GM18505 (cell line): ENCODE measurements around the gene ZNF362.

Experiments
- ATAC-seq: cut with Tn5 transposase; IDR thresholded peaks from one replicate; pipeline ENCODE4 v1.9.1; 2021; ENCODE audit not compliant: unreplicated experiment
- POLR2A ChIP-seq: IDR thresholded peaks from 4 replicates; pipeline ENCODE4 v1.6.1; 2011; ENCODE audit warnings: borderline replicate concordance; ENCODE audit not compliant: insufficient read depth, insufficient read length; ENCODE audit errors: extremely low read depth

ZNF362 gene

DNA sequence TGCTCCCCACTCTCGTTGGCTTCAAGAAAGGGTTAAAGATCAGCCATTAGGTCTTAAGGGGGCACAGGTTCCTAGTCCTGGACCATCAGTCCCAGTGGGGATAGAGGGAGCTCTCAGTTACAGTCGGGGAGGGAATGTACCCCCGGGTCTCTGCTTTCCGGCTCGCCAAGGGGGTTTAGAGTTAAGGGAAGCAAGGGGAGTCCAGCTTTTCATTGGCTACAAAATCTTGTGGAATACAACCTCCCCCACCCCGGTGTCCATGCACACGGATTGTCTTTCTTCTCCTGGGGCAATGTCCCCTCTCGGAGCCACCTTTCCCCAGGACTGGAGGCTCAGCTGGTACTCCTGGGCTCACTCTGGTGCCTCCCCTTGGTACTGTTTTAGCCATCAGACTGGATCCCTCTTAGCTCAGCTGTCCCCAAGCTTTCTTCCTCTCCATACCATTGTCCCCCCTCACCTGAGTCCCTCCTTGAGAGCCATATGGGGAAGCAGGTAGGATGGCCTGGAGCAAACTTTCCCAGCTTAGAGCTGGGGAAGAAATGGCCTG, 64.4 kb downstream of the ZNF362 start, which contains the start of gene A3GALT2:
Gene A3GALT2, minus strand, starts transcription at position 480 of the 547 bp plus-strand sequence. Its CDS starts 0 bp downstream, at position 480.
- no peak for ATAC-seq
- TF ChIP-seq POLR2A, result no peak

DNA sequence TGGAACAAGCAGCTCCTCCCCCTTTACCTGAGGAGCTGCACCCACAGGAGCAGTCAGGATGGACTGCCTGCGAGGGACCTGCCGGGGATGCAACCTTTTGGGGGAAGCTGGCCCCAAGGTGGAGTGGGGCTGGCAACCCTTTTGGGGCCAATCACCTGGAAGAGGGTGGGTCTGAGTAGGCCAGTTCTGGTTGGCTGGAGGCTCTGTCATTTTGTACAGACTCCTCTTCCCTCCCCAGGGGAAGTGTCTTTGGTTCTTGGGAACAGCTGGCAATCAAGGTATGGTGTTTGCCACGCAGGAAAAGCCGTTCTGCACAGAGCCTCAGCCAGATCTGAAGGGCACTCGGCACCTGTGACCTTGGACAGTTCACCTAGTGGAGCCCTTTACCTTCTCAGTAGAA, 64.9 kb downstream of the ZNF362 start:
- ATAC-seq, result no peak
- no peak for TF ChIP-seq POLR2A

DNA sequence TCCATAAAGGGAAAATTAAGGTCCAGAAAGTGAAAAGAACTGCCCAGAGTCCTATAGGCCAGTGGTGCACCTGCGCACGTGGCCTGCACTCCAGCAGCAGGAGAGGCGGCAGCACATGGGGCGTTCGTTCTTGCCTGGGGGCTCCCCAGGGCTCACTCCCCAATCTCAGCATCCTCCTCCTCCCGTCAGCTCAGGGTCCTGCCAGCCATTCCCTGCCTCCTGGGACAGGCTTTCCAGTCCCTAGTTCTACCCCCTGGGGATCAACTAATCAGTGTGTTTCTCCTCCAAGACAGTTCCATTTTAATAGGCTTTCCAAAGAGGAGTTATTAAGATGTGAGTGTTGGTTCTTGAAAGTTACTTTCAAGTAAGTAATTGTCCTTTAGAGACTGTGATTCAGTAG, 65.8 kb downstream of the ZNF362 start:
- no peak for TF ChIP-seq POLR2A
- ATAC-seq, result no peak

DNA sequence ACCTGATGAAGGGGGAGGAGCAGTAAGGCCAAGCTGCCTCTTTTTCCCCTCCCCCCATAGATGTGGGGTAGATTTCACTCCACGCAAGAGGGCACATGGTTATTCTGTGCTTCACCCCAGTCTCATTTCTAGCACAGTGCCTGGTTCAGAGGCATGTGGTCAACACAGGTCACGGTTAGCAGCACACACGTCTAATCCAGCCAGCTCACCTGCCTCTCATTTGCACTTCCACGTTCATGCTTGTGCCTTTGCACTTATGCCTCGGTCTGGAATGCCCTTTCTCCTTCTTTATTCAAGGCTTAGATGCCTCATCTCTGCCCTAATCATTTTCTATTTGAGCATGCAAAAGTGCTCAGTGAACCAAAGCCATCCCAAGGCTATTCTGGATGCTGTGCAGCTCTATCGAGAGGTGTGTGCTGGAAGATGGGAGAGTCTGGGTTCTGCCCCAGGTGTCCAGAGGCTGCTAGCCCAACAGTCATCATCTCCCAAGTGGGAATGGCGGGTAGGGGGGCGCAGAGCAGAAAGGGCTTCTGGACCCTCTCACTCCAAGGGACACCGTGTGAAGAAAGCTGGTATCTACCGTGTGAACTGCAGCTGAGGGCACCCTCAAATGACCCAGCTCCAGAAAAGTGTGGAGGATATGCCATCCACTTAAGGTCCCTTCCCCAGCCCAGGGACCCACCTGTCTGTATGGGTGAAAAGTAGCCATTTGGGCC, 66.7 kb downstream of the ZNF362 start:
- no peak for ATAC-seq
- TF ChIP-seq POLR2A, result no peak

DNA sequence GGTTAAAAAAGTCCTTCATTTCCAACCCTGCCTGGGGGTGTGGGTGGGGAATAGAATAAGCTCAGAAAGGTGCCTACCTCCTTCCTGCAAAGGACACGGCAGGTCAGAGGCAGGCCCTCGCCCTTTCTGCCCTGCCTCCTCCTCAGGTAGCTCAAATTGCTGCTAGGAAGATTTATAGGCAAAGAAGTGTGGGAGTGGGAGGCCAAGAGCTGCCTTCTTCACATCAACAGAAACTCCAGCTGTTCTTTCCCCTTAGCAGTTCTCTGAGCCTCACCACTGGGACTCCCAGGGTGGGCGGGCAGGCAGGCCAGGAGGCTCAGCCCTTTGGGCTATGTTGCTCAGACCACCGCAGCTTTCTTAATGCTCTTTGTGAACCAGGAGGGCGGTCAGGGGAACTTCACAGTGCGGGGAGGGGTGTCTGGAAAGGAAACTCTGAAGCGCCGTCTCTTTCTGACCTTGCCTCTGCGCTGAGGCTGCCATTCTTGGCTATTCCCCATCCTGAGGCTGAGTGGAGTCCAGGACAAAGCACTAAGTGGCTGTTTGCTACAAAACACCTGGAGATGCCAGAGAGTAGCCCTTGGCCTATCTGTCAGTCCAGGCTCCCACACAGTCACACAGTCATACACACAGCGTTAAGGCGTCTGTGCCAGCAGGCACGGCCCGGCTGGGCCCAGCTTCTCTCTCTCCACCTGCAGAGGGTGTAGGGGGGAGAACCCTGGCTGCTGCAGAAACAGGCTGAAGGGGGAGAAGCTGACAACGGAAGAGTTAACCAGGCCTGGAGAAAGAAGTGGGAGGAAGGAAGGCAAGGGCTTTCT, 67.6 kb downstream of the ZNF362 start:
- TF ChIP-seq POLR2A, result no peak

DNA sequence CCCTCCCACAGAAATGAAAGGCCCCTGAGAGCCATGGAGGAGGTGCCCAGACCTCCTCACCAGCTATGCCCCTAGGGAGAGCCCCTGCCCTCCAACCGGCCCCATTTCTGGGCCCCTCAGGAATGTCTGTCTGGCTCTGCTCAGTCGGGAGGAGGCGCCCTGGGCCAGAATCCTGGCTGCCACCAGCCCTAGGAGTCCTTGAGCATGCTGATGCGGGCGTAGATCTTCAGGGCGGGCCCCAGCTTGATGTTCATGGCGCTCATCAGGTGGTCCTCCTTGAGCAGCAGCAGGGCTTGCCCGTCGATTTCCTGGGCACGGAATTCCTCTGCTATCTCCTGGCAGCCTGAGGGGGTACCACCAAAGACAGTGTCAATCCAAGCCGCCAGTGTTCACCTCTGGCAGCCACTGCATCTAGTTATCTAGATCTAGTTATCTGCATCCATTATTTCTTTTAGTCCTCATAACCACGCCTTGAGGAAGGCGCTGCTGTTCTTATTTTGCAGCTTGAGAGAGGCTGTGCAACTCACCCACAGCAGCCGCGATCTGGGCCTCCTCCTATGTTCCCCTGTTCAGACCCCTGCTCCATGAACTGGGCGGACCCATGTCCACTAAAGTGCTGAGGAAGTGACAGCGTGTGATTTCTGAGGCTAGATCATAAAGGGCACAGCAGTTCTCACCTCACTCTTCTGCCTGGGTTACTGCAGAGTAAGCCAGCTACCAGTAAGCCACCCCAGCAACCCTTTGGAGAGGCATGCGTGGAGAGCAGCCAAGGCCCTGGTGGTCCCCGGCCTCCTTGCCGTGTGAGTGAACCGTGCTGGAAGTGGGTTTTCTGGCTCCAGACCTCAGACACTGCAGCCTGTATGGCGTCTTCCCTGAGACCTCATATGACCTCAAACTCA, 68.6 kb downstream of the ZNF362 start:
- ATAC-seq, result no peak

More for the DNA sequence above, 67.6 kb downstream of the ZNF362 start:
- ATAC-seq, result no peak

DNA sequence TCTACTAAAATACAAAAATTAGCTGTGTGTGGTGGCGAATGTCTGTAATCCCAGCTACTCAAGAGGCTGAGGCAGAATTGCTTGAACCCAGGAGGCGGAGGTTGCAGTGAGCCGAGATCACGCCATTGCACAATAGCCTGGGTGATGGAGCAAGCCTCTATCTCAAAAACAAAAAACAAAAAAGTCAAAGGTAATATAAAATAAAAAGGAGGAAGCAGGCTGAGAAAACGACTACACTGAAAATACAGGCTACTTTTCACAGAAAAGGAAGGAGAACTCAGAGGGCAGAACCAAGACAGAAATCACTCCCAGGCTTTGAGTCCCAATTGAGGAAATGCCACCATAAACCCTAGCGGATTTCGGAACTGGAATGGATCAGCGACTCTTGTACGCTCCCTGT, 70.5 kb downstream of the ZNF362 start:
- TF ChIP-seq POLR2A, result no peak
- ATAC-seq, result no peak

More for the DNA sequence above, 68.6 kb downstream of the ZNF362 start:
- TF ChIP-seq POLR2A, result no peak

DNA sequence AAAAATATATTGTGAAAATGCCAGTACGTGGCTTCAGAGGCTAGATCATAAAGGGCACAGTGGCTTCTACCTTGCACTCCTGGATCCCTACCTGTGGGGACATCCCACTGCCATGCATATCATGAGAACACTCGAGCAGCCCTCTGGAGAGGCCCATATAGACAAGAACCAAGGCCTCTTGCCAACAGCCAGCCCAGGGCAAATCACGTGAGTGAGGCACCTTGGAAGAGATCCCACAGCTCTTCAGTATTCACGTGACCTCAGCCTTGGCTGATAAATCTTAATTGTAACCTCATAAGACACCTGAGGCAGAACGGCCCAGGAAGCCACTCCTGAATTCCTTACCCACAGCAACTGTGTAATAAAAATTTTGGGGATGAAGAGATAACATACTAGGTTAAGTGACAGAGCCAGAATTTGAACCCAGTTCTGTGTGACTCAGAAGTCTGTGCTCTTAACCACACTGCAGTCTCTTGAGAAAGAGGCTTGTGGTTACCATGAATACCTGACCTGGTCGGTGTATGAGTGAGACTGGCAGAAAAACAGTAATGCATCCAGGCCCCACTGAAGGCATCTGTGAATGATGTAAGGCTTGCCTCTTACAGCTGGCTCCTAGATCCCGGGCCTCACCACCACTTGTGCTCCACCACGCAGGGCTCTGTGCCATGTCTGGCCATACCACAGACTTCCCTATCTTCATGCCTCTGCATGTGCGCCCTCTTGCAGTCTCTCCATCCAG, 71.5 kb downstream of the ZNF362 start:
- ATAC-seq, result no peak
- TF ChIP-seq POLR2A, result no peak

DNA sequence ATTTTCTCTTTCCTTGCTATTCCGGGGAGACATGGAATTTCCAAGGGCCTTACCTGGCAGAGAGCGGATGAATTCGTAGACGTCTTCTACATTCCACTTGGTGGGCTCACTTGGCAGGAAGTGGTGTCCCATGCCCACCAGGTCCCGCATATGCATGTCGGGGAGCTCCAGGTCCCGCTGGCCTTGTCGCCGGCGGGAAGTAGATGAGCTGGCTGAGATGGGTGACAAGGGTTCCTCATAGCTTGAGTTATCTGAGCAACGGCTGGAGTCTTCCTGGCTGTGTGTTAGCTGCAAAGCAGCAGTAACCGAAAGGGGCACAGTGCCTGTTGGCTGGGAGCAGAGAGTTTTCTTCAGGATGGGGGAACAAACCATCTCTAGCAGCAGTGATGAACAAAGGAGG, 72.5 kb downstream of the ZNF362 start:
- no peak for ATAC-seq
- TF ChIP-seq POLR2A, result no peak

DNA sequence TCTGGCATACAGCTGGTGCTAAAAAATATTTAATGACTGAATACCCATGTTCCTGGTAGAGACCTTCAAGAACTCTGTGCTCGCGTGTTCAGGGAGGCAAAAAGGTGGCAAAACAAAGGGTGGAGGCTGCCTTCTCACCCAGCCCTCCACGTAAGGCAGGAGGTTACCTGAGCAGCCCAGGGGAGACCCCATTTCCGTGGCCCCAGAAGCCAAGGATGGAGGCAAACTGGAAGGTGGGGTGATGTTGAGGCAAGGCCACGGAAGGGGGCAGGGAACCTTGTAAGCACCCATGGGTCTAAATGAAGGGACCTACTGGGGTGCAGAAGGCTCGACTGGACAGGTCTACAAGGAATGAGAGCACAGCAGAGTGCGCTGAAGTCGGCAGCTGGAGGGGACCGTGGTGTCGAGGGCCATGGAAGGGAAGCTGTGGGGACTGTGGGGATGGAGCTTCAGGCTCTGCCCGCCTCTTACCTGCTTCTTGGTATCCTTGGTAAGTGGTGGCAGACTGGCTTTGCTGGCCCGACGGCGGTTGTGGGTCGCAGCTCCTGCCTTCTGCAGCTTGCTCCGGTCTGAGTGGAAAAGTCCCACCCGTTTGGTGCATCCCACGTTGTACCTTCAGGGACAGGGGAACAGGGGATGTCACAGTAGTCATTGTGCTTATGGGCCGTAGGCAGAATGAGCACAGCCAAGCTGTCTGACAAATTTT, 73.5 kb downstream of the ZNF362 start:
- no peak for TF ChIP-seq POLR2A
- ATAC-seq, result no peak

DNA sequence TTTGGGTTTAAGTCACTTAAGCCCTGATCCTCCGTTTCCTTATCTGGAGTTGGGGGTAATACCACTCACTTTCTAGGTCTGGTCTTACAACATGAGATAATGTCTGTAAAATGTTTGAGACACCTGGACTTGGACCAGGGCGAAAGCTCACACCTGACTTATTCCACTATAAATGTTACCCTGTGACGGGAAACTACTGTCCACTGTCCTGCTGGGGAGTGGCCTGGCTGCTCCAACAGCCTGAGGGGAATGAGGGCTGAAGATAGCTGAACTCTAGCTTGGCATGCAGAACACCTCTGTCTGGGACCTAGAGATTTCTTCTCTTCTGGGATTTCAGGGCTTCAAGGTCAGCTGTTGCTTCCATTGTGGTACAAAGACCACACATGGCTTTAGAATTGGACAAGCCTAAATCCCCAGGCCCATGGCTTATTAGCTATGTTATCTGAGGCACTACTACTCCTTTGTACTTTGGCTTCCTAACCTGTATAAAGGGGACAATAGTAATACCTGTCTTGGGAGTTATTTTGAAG, 74.1 kb downstream of the ZNF362 start:
- no peak for ATAC-seq
- TF ChIP-seq POLR2A, result no peak
